HL-60 (cell line): ENCODE data around the gene PTP4A2.

Experiments
- DNase-seq, 2 experiments: peaks; one replicate each; pipeline ENCODE4 v3.0.0-alpha.2; 2010 to 2020; ENCODE audit warnings: low read depth in 1 of 2, low spot score in 1 of 2
- H3K27ac ChIP-seq: fragments of 250-450 bp; sonication (Bioruptor Pico); replicated peaks from 2 replicates; pipeline ENCODE4 v1.5.1; 2020; ENCODE audit warnings: mild to moderate bottlenecking, moderate library complexity
- H3K27me3 ChIP-seq: fragments of 250-450 bp; sonication (Bioruptor Pico); 2 replicates; pipeline ENCODE4 v1.5.1; 2021; ENCODE audit warnings: mild to moderate bottlenecking, moderate library complexity; ENCODE audit not compliant: insufficient read depth, poor library complexity, severe bottlenecking
- H3K4me3 ChIP-seq: replicated peaks from 2 replicates; pipeline ENCODE4 v1.5.1; 2011; ENCODE audit warnings: mild to moderate bottlenecking, control low read depth, low read length; ENCODE audit not compliant: insufficient read depth
- CTCF ChIP-seq: IDR thresholded peaks from one replicate; pipeline ENCODE4 v1.5.1; 2011; ENCODE audit warnings: low read length, control low read depth, inconsistent platforms; ENCODE audit not compliant: insufficient read depth
- GABPA ChIP-seq: IDR thresholded peaks from 2 replicates; pipeline ENCODE4 v1.6.1; 2012; ENCODE audit warnings: low read depth
- POLR2AphosphoS5 ChIP-seq: IDR thresholded peaks from 2 replicates; pipeline ENCODE4 v1.6.1; 2012; ENCODE audit warnings: low read depth
- REST ChIP-seq: IDR thresholded peaks from 2 replicates; pipeline ENCODE4 v1.6.1; 2012; ENCODE audit warnings: low read depth; ENCODE audit not compliant: insufficient replicate concordance
- SPI1 ChIP-seq: IDR thresholded peaks from 2 replicates; pipeline ENCODE4 v1.6.1; 2012; ENCODE audit warnings: low read depth, mild to moderate bottlenecking, borderline replicate concordance

Gene PTP4A2

GRCh38 chr1:31880957-31881687 lies 57.0 kb downstream of the PTP4A2 start:
- Histone ChIP-seq H3K4me3 (no peak overlapping the region), H3K27ac (no peak overlapping the region), H3K27me3 (no peaks in the 10 kb centered on the region)
- TF ChIP-seq POLR2AphosphoS5 (no peak), GABPA (no peak), REST (no peak), SPI1 (no peak), CTCF (no peak)
- no peak for DNase-seq

GRCh38 chr1:31879981-31880608 lies 58.1 kb downstream of the PTP4A2 start:
- Histone ChIP-seq H3K27me3 (no peaks in the 10 kb centered on the region), H3K27ac (no peak overlapping the region), H3K4me3 (no peak overlapping the region)
- DNase-seq, result no peak
- TF ChIP-seq REST (no peak), SPI1 (no peak), POLR2AphosphoS5 (no peak), GABPA (no peak), CTCF (no peak)

GRCh38 chr1:31878058-31878457 lies 60.1 kb downstream of the PTP4A2 start:
- TF ChIP-seq GABPA, result no peak
- TF ChIP-seq SPI1, result no peak
- no peak for TF ChIP-seq POLR2AphosphoS5
- no peak for TF ChIP-seq CTCF
- no peak for TF ChIP-seq REST
- H3K27me3 ChIP-seq, result no peaks in the 10 kb centered on the region
- no peak overlapping the region for H3K4me3 ChIP-seq
- 0 out of 2 replicates have a peak overlapping the region, but pooled peaks have one; percentile 27 for H3K27ac ChIP-seq
- DNase-seq, result no peak
